COLO668 (cell line): Measurements from ENCODE around the gene SGIP1.
A peak's percentile ranks its signal among the peaks of the same experiment; 100 is the strongest.
"Not testable (repeated sequence)": the region's sequence is repeated elsewhere in the genome, so short reads cannot be mapped to it uniquely, and the experiment has no call there.

Source experiments
- DNase-seq: peaks from one replicate; lab custom pipeline; 2025; ENCODE audit not compliant: unreplicated experiment; lab: John Stamatoyannopoulos, UW

SGIP1 gene

GRCh38 chr1:66761221-66761620, 227.3 kb downstream of the SGIP1 start:
- no peak for DNase-seq

GRCh38 chr1:66764994-66765578, 231.1 kb downstream of the SGIP1 start:
- peak; percentile 70 for DNase-seq

- no peak for DNase-seq
These were observed 233.7 kb downstream of the SGIP1 start for GRCh38 chr1:66767626-66768025.

GRCh38 chr1:66768965-66769364, 235.0 kb downstream of the SGIP1 start:
- DNase-seq, result no peak

- no peak for DNase-seq
These were observed 235.7 kb downstream of the SGIP1 start for GRCh38 chr1:66769512-66770229.

- no peak for DNase-seq
These were observed 236.3 kb downstream of the SGIP1 start for GRCh38 chr1:66770240-66770639.

- peak; percentile 41 for DNase-seq
These were observed 236.7 kb downstream of the SGIP1 start for GRCh38 chr1:66770694-66771093.

- no peak for DNase-seq
These were observed 239.3 kb downstream of the SGIP1 start for GRCh38 chr1:66773227-66773626.

- no peak for DNase-seq
These were observed 240.5 kb downstream of the SGIP1 start for GRCh38 chr1:66774438-66774837.

- no peak for DNase-seq
These were observed 241.7 kb downstream of the SGIP1 start for GRCh38 chr1:66775646-66776045.

- no peak for DNase-seq
These were observed 243.9 kb downstream of the SGIP1 start for GRCh38 chr1:66777831-66778230.

- no peak for DNase-seq
These were observed 244.3 kb downstream of the SGIP1 start for GRCh38 chr1:66778266-66778665.

- no peak for DNase-seq
These were observed 245.0 kb downstream of the SGIP1 start for GRCh38 chr1:66778969-66779368.

GRCh38 chr1:66779475-66780078, 245.6 kb downstream of the SGIP1 start:
- no peak for DNase-seq

- DNase-seq, result not testable (repeated sequence)
These were observed 251.8 kb downstream of the SGIP1 start for GRCh38 chr1:66785800-66786199.

GRCh38 chr1:66787641-66788040, 253.7 kb downstream of the SGIP1 start:
- no peak for DNase-seq

- no peak for DNase-seq
These were observed 254.4 kb downstream of the SGIP1 start for GRCh38 chr1:66788231-66788939.

- no peak for DNase-seq
These were observed 258.0 kb downstream of the SGIP1 start for GRCh38 chr1:66791621-66792610.

GRCh38 chr1:66795839-66796238, 261.9 kb downstream of the SGIP1 start:
- DNase-seq, result not testable (repeated sequence)
